ENCODE results near the gene INSIG2. TPM values are rescaled to one million over a fixed set of nuclear protein-coding genes. Genes with fewer than 3 reads are reported as not detected.

The INSIG2 gene
- total RNA-seq, 1 donor from 2014 or later = 16.8 TPM

- H3K27ac Mint-ChIP-seq = no peak overlapping the region
- no peak for TF ChIP-seq CTCF (IDR thresholded peaks at IDR 0.05)
- DNase-seq (no peak), ATAC-seq (ENCODE audit: low read depth) (peak; percentile 82)
- no peaks in the 10 kb centered on the region for H3K9me3 Mint-ChIP-seq
- no peak overlapping the region for H3K4me3 Mint-ChIP-seq
- POLR2A ChIA-PET = interaction anchor here (2.5 kb wide), 1 partner anchor 14 kb away, joined by 18 read pairs; no protein-coding TSS in a partner anchor
- CTCF ChIA-PET = interaction anchor here (0.7 to 11.4 kb wide), 12 partner anchors 8 to 246 kb away, joined by 3 to 342 read pairs (median 4); partner anchors contain the start of gene DDX18
- no peaks in the 10 kb centered on the region for H3K36me3 Mint-ChIP-seq (ENCODE audit: low read depth)
- intact Hi-C loops (cut with micrococcal nuclease) = loop anchor here (1.0 kb wide), 3 partner anchors 15 to 58 kb away; no protein-coding TSS in a partner anchor
- peaks cover 47% of the 10 kb centered on the region for H3K4me1 Mint-ChIP-seq
- H3K27me3 Mint-ChIP-seq = peaks cover 8% of the 10 kb centered on the region
Observed at GRCh38 chr2:118061135-118061955, 26.9 kb upstream of the INSIG2 start.

GRCh38 chr2:118062048-118062447 lies 26.2 kb upstream of the INSIG2 start:
- Mint-ChIP-seq H3K4me3 (no peak overlapping the region), H3K27me3 (peaks cover 11% of the 10 kb centered on the region), H3K4me1 (peaks cover 40% of the 10 kb centered on the region), H3K27ac (no peak overlapping the region), H3K36me3 (ENCODE audit: low read depth) (no peaks in the 10 kb centered on the region), H3K9me3 (no peaks in the 10 kb centered on the region)
- TF ChIP-seq CTCF (IDR thresholded peaks at IDR 0.05) = no peak
- CTCF ChIA-PET = interaction anchor here (1.8 to 11.4 kb wide), 5 partner anchors 13 to 59 kb away, joined by 7 to 342 read pairs (median 12); no protein-coding TSS in a partner anchor
- ATAC-seq (ENCODE audit: low read depth) (no peak), DNase-seq (no peak)
- POLR2A ChIA-PET = interaction anchor here (0.9 kb wide), 1 partner anchor 27 kb away, joined by 3 read pairs; the partner anchor contains the start of gene INSIG2
- intact Hi-C loops (cut with micrococcal nuclease) = no loop called here

- DNase-seq (no peak), ATAC-seq (ENCODE audit: low read depth) (no peak)
- CTCF ChIA-PET = interaction anchor here (1.8 to 11.4 kb wide), 5 partner anchors 13 to 60 kb away, joined by 7 to 342 read pairs (median 12); no protein-coding TSS in a partner anchor
- intact Hi-C loops (cut with micrococcal nuclease) = no loop called here
- Mint-ChIP-seq H3K27ac (no peak overlapping the region), H3K4me3 (no peak overlapping the region), H3K27me3 (peaks cover 11% of the 10 kb centered on the region), H3K36me3 (ENCODE audit: low read depth) (no peaks in the 10 kb centered on the region), H3K9me3 (no peaks in the 10 kb centered on the region), H3K4me1 (peaks cover 34% of the 10 kb centered on the region)
- no peak for TF ChIP-seq CTCF (IDR thresholded peaks at IDR 0.05)
- POLR2A ChIA-PET = interaction anchor here (0.9 kb wide), 1 partner anchor 26 kb away, joined by 3 read pairs; the partner anchor contains the start of gene INSIG2
Observed at GRCh38 chr2:118062669-118063068, 25.6 kb upstream of the INSIG2 start.

- no peak overlapping the region for H3K27ac Mint-ChIP-seq
- H3K36me3 Mint-ChIP-seq (ENCODE audit: low read depth) = no peaks in the 10 kb centered on the region
- DNase-seq = no peak
- H3K4me3 Mint-ChIP-seq = no peak overlapping the region
- no peaks in the 10 kb centered on the region for H3K9me3 Mint-ChIP-seq
- ChIA-PET POLR2A (no interaction called here), CTCF (interaction anchor here (1.2 to 11.4 kb wide), 2 partner anchors 9 to 16 kb away, joined by 3 to 342 read pairs; no protein-coding TSS in a partner anchor)
- no peak for TF ChIP-seq CTCF (IDR thresholded peaks at IDR 0.05)
- peaks cover 15% of the 10 kb centered on the region for H3K4me1 Mint-ChIP-seq
- intact Hi-C loops (cut with micrococcal nuclease) = no loop called here
- ATAC-seq (ENCODE audit: low read depth) = no peak
- H3K27me3 Mint-ChIP-seq = peaks cover 12% of the 10 kb centered on the region
Observed at GRCh38 chr2:118065015-118065706, 23.1 kb upstream of the INSIG2 start.
